ENCODE measurements around the gene ENOX1.

The ENOX1 gene

DNA sequence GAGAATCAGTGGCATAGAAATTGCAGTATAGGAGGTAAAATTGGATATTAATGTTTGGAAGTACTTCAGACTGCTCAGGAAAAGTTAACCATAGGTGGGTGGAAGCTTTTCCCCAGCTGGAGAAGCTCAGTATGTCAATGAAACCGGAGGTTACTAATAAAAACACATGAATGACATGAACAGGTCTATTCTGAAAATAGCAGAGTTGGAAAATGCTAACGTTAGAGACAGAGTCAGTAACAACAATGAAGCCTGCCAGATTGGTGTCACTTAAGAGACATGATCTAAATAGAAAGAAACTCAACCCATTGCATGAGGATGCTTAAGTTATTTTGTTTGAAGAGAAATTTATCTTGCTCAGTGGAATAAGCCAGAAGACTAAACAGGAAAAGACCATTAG, 398.9 kb downstream of the ENOX1 start:
- no peak for DNase-seq (ENCODE audit: low spot score)
- TF ChIP-seq, protein P1, sequence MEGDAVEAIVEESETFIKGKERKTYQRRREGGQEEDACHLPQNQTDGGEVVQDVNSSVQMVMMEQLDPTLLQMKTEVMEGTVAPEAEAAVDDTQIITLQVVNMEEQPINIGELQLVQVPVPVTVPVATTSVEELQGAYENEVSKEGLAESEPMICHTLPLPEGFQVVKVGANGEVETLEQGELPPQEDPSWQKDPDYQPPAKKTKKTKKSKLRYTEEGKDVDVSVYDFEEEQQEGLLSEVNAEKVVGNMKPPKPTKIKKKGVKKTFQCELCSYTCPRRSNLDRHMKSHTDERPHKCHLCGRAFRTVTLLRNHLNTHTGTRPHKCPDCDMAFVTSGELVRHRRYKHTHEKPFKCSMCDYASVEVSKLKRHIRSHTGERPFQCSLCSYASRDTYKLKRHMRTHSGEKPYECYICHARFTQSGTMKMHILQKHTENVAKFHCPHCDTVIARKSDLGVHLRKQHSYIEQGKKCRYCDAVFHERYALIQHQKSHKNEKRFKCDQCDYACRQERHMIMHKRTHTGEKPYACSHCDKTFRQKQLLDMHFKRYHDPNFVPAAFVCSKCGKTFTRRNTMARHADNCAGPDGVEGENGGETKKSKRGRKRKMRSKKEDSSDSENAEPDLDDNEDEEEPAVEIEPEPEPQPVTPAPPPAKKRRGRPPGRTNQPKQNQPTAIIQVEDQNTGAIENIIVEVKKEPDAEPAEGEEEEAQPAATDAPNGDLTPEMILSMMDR (IDR thresholded peaks at IDR 0.05; ENCODE audit: extremely low read depth, insufficient read depth, missing control alignments), result no peak
- in situ Hi-C loops (cut with MboI; ENCODE audit: low pct_unique_long_range_greater_than_20kb, low sequenced_read_pairs, unreplicated experiment), result no loop called here

- DNase-seq (ENCODE audit: low spot score), result no peak
- in situ Hi-C loops (cut with MboI; ENCODE audit: low pct_unique_long_range_greater_than_20kb, low sequenced_read_pairs, unreplicated experiment), result no loop called here
- TF ChIP-seq, protein P1 (IDR thresholded peaks at IDR 0.05; ENCODE audit: extremely low read depth, insufficient read depth, missing control alignments), result no peak
Measured at GRCh38 chr13:43383498-43384165, 403.1 kb downstream of the ENOX1 start.

- in situ Hi-C loops (cut with MboI; ENCODE audit: low pct_unique_long_range_greater_than_20kb, low sequenced_read_pairs, unreplicated experiment), result no loop called here
- DNase-seq (ENCODE audit: low spot score), result no peak
- TF ChIP-seq, protein P1 (IDR thresholded peaks at IDR 0.05; ENCODE audit: extremely low read depth, insufficient read depth, missing control alignments), result no peak
Measured at GRCh38 chr13:43379738-43380137, 407.0 kb downstream of the ENOX1 start.

DNA sequence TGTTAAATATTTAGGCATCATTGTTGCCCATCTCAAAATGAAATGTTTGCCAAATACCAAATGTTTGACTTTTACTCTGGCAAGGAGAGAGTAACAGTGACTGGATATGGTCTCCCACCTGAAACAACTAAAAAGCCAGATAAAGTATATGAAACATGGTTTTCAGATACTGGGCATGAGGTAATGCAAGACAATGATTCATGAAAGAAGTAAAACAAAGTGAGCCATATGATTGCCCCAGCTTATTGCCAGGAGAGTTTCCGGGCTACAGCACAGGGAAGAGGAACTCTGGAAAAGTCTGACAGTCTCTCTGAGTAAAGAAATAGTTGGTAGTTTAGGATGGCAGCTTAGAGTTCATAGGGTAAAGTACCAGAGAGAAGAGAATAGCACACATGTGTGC, 408.8 kb downstream of the ENOX1 start:
- in situ Hi-C loops (cut with MboI; ENCODE audit: low pct_unique_long_range_greater_than_20kb, low sequenced_read_pairs, unreplicated experiment), result no loop called here
- TF ChIP-seq, protein P1 (IDR thresholded peaks at IDR 0.05; ENCODE audit: extremely low read depth, insufficient read depth, missing control alignments), result no peak
- DNase-seq (ENCODE audit: low spot score), result no peak

- no peak for DNase-seq (ENCODE audit: low spot score)
- in situ Hi-C loops (cut with MboI; ENCODE audit: low pct_unique_long_range_greater_than_20kb, low sequenced_read_pairs, unreplicated experiment), result no loop called here
- TF ChIP-seq, protein P1 (IDR thresholded peaks at IDR 0.05; ENCODE audit: extremely low read depth, insufficient read depth, missing control alignments), result no peak
Measured at GRCh38 chr13:43377149-43377548, 409.6 kb downstream of the ENOX1 start.

DNA sequence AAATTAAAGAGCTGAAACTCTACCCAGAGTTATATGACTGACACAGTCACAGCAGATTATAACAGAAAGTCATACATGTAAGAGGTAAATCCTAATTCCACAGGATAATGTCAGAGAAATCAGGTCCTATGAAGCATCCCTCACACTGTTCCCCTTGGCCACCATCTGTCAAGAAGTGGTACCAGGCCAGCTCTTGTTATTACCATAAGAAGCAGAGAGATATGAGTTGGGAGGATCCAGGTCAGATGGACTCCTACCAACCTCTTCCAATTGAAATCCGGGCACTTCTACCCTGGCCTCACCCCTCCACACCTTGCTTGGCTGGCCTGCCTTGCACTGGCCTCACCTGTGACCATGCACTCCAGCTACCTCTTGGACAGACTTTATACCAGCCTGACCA, 410.2 kb downstream of the ENOX1 start:
- DNase-seq (ENCODE audit: low spot score), result no peak
- in situ Hi-C loops (cut with MboI; ENCODE audit: low pct_unique_long_range_greater_than_20kb, low sequenced_read_pairs, unreplicated experiment), result no loop called here
- TF ChIP-seq, protein P1 (IDR thresholded peaks at IDR 0.05; ENCODE audit: extremely low read depth, insufficient read depth, missing control alignments), result no peak
